ENCODE measurements around the gene FAM53C.

FAM53C gene

DNA sequence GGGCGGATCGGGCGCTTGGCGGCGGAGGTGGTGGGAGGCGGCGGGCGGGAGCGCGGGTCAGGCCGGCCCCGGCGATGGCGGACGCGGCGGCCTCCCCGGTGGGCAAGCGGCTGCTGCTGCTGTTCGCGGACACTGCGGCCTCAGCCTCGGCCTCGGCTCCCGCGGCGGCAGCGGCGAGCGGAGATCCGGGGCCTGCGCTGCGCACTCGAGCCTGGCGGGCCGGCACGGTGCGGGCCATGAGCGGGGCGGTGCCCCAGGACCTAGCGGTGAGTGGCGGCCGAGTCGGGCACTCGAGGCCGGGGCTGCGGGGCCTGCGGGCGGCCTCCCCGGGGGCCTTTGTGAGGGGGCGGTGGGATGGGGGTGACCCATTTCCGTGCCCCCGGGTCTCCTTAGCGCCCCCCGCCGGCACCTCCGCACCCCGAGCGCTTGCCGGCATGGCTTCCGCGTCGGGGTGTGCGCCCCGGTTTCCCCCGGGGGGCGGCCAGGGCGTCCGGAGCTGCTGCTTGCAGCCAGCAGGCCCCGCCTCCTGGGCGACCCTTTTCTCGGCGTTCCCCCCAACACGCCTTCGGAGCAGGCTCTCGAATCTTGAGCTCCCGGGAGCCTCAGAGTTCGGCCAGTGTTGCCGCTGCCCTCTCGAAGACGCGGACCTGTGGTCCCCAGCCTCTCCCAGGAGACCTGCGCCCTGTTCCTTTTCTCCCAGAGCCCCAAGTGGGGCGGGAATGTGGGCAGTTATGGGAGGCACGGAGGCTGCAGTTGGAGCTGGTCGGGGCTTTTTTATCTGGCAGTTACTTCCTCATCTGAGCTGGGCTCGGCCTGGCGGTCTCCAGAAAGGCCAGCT lies 14.9 kb downstream of the FAM53C start (continued):
- peak; percentile 29 for TF ChIP-seq ZXDB (tag by site-specific recombination; IDR thresholded peaks at IDR 0.05)
- TF ChIP-seq SETDB1 (IDR thresholded peaks at IDR 0.05; ENCODE audit: insufficient read length, low read length), result no peak
- no peak for TF ChIP-seq ZNF19 (tag by site-specific recombination; IDR thresholded peaks at IDR 0.05; ENCODE audit: low read depth)
- TF ChIP-seq ZNF555 (tag by site-specific recombination; conservative IDR thresholded peaks at IDR 0.05), result no peak
- no peak for TF ChIP-seq ZNF433 (tag by site-specific recombination; IDR thresholded peaks at IDR 0.05; ENCODE audit: low read depth)
- TF ChIP-seq ZBTB7A (tag by site-specific recombination; IDR thresholded peaks at IDR 0.05; ENCODE audit: low read depth), result 0 out of 2 replicates have a peak, but pooled peaks have one; percentile 45
- peak; percentile 62; the same call in 1 of the 2 replicates for TF ChIP-seq SP3 (tag by site-specific recombination; IDR thresholded peaks at IDR 0.05)
- TF ChIP-seq ZNF175 (tag by site-specific recombination; IDR thresholded peaks at IDR 0.05), result no peak
- 0 out of 2 replicates have a peak, but pooled peaks have one; percentile 42 for TF ChIP-seq KLF8 (tag by site-specific recombination; IDR thresholded peaks at IDR 0.05)
- no peak for TF ChIP-seq ZNF791 (tag by site-specific recombination; IDR thresholded peaks at IDR 0.05)
- peak; percentile 58 for TF ChIP-seq SP2 (tag by site-specific recombination; IDR thresholded peaks at IDR 0.05)
- TF ChIP-seq ZNF16 (tag by site-specific recombination; IDR thresholded peaks at IDR 0.05; ENCODE audit: low read depth), result no peak
- peak; percentile 43; the same call in 1 of the 2 replicates for TF ChIP-seq IKZF3 (tag by site-specific recombination; IDR thresholded peaks at IDR 0.05)
- TF ChIP-seq, protein P1, sequence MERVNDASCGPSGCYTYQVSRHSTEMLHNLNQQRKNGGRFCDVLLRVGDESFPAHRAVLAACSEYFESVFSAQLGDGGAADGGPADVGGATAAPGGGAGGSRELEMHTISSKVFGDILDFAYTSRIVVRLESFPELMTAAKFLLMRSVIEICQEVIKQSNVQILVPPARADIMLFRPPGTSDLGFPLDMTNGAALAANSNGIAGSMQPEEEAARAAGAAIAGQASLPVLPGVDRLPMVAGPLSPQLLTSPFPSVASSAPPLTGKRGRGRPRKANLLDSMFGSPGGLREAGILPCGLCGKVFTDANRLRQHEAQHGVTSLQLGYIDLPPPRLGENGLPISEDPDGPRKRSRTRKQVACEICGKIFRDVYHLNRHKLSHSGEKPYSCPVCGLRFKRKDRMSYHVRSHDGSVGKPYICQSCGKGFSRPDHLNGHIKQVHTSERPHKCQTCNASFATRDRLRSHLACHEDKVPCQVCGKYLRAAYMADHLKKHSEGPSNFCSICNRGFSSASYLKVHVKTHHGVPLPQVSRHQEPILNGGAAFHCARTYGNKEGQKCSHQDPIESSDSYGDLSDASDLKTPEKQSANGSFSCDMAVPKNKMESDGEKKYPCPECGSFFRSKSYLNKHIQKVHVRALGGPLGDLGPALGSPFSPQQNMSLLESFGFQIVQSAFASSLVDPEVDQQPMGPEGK (tag by site-specific recombination; IDR thresholded peaks at IDR 0.05), result peak; percentile 94
- TF ChIP-seq ZNF341 (tag by site-specific recombination; IDR thresholded peaks at IDR 0.05; ENCODE audit: low read depth), result peak; percentile 64
- TF ChIP-seq, protein P2, sequence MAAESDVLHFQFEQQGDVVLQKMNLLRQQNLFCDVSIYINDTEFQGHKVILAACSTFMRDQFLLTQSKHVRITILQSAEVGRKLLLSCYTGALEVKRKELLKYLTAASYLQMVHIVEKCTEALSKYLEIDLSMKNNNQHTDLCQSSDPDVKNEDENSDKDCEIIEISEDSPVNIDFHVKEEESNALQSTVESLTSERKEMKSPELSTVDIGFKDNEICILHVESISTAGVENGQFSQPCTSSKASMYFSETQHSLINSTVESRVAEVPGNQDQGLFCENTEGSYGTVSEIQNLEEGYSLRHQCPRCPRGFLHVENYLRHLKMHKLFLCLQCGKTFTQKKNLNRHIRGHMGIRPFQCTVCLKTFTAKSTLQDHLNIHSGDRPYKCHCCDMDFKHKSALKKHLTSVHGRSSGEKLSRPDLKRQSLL (tag by site-specific recombination; IDR thresholded peaks at IDR 0.05), result no peak
- TF ChIP-seq ZNF335 (tag by site-specific recombination; conservative IDR thresholded peaks at IDR 0.05), result peak; percentile 82
- TF ChIP-seq, protein P3, sequence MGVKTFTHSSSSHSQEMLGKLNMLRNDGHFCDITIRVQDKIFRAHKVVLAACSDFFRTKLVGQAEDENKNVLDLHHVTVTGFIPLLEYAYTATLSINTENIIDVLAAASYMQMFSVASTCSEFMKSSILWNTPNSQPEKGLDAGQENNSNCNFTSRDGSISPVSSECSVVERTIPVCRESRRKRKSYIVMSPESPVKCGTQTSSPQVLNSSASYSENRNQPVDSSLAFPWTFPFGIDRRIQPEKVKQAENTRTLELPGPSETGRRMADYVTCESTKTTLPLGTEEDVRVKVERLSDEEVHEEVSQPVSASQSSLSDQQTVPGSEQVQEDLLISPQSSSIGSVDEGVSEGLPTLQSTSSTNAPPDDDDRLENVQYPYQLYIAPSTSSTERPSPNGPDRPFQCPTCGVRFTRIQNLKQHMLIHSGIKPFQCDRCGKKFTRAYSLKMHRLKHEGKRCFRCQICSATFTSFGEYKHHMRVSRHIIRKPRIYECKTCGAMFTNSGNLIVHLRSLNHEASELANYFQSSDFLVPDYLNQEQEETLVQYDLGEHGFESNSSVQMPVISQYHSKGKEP (tag by site-specific recombination; IDR thresholded peaks at IDR 0.05), result no peak

DNA sequence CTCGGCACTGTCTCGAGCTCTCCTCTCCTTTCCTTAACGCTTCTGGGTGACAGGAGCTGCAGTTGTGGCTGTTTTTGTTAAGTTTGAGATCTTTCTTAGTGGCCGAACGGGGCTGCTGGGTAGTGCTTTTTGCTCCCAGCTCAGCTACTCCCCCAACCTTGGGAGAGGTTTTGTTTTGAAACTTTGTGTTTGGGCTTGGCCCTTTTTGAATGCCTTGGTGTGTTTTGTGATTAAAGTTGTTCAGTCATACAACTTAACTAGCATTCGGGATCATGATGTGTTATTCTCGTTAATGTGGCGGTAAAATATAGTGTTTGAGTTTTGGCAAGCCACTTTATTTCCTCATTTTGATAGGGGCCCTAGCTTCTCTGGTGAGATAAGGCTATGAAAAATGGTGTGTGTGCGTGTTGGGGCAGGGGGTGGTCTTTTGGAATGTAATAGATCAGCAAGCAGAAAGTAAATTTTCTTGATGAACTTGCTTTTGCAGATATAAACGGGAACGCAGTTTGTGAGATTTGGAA lies 15.6 kb downstream of the FAM53C start:
- Histone ChIP-seq H3K27ac (ENCODE audit: extremely low read depth, low read depth, low read length) (peak overlapping the region; percentile 92), H3K4me3 (ENCODE audit: low read depth, low read length) (peak overlapping the region; percentile 83), H3K36me3 (ENCODE audit: control insufficient read depth in 2 of 2, insufficient read depth in 1 of 2, low read length in 2 of 2) (peaks cover 4 to 17% of the 10 kb centered on the region in 2 experiments; a peak in 2 of 3 replicates), H3K4me1 (ENCODE audit: control insufficient read depth, insufficient read depth, low read length) (peaks cover 18% of the 10 kb centered on the region), H3K9me3 (ENCODE audit: control insufficient read depth, insufficient read depth, low read depth, low read length) (no peaks in the 10 kb centered on the region)
- ChIA-PET POLR2A (interaction anchor here (0.5 to 4.6 kb wide), 12 partner anchors 9 to 199 kb away, joined by 3 to 114 read pairs (median 4); partner anchors contain the start of genes CDC23, CDC25C, ETF1 and FAM53C), CTCF (interaction anchor here (0.6 to 7.0 kb wide), 37 partner anchors 8 to 990 kb away, joined by 3 to 273 read pairs (median 5); partner anchors contain the start of genes CDC25C, FAM53C, NME5 and REEP2)
- TF ChIP-seq, protein P4, sequence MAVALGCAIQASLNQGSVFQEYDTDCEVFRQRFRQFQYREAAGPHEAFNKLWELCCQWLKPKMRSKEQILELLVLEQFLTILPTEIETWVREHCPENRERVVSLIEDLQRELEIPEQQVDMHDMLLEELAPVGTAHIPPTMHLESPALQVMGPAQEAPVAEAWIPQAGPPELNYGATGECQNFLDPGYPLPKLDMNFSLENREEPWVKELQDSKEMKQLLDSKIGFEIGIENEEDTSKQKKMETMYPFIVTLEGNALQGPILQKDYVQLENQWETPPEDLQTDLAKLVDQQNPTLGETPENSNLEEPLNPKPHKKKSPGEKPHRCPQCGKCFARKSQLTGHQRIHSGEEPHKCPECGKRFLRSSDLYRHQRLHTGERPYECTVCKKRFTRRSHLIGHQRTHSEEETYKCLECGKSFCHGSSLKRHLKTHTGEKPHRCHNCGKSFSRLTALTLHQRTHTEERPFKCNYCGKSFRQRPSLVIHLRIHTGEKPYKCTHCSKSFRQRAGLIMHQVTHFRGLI (tag by site-specific recombination; IDR thresholded peaks at IDR 0.05), result peak; percentile 67; the same call in 1 of the 2 replicates
- TF ChIP-seq ZNF394 (tag by site-specific recombination; IDR thresholded peaks at IDR 0.05; ENCODE audit: borderline replicate concordance) (peak; percentile 99), ZFP69B (tag by site-specific recombination; IDR thresholded peaks at IDR 0.05) (no peak), ZBTB20 (tag by site-specific recombination; IDR thresholded peaks at IDR 0.05) (0 out of 2 replicates have a peak, but pooled peaks have one; percentile 5), ZNF248 (tag by site-specific recombination; IDR thresholded peaks at IDR 0.05) (no peak), ZNF600 (tag by site-specific recombination; IDR thresholded peaks at IDR 0.05) (peak; percentile 50; the same call in 1 of the 2 replicates), ZNF37A (tag by site-specific recombination; IDR thresholded peaks at IDR 0.05) (no peak), ZNF654 (tag by site-specific recombination; IDR thresholded peaks at IDR 0.05; ENCODE audit: low read depth) (no peak), OSR2 (tag by site-specific recombination; IDR thresholded peaks at IDR 0.05) (0 out of 2 replicates have a peak, but pooled peaks have one; percentile 10), ZNF76 (tag by site-specific recombination; IDR thresholded peaks at IDR 0.05; ENCODE audit: borderline replicate concordance, low read depth) (peak; percentile 84; the same call in 1 of the 2 replicates), ZNF335 (tag by site-specific recombination; conservative IDR thresholded peaks at IDR 0.05) (peak; percentile 67; the same call in 1 of the 2 replicates)
